MM.1S (cell line): ENCODE results near the gene PRSS56.

Experiments
- DNase-seq: peaks from one replicate; pipeline ENCODE4 v3.0.0-alpha.2; 2015
- H2AFZ ChIP-seq: fragments of 300-600 bp; sonication (generic); 2 replicates; pipeline ENCODE4 v1.6.0; 2016; ENCODE audit warnings: antibody characterized with exemption, low read length
- H3F3A ChIP-seq: fragments of 300-600 bp; sonication (generic); 2 replicates; pipeline ENCODE4 v1.6.1; 2016; ENCODE audit warnings: mild to moderate bottlenecking, antibody characterized with exemption, low read length, moderate library complexity, mixed read lengths; ENCODE audit not compliant: insufficient read depth
- H3K27ac ChIP-seq: fragments of 300-600 bp; sonication (generic); 2 replicates; pipeline ENCODE4 v1.5.1; 2016; ENCODE audit warnings: mild to moderate bottlenecking, low read length
- H3K27me3 ChIP-seq: fragments of 300-600 bp; sonication (generic); replicated peaks from 2 replicates; pipeline ENCODE4 v1.6.0; 2016; ENCODE audit warnings: low read length; ENCODE audit not compliant: insufficient read depth
- H3K36me3 ChIP-seq: fragments of 300-600 bp; sonication (generic); replicated peaks from 2 replicates; pipeline ENCODE4 v1.6.1; 2016; ENCODE audit warnings: mild to moderate bottlenecking, low read length, mixed read lengths; ENCODE audit not compliant: insufficient read depth
- H3K4me1 ChIP-seq: fragments of 300-600 bp; sonication (generic); 2 replicates; pipeline ENCODE4 v1.6.1; 2016; ENCODE audit warnings: low read length, mixed read lengths
- H3K4me2 ChIP-seq: fragments of 300-600 bp; sonication (generic); 2 replicates; pipeline ENCODE4 v1.6.0; 2016; ENCODE audit warnings: low read depth, low read length
- H3K4me3 ChIP-seq: fragments of 300-600 bp; sonication (generic); 2 replicates; pipeline ENCODE4 v1.5.1; 2016; ENCODE audit warnings: low read length, mixed read lengths
- H3K79me2 ChIP-seq: fragments of 300-600 bp; sonication (generic); 2 replicates; pipeline ENCODE4 v1.6.1; 2016; ENCODE audit warnings: mixed run types, low read length, mixed read lengths
- H3K9ac ChIP-seq: fragments of 300-600 bp; sonication (generic); 2 replicates; pipeline ENCODE4 v1.6.1; 2016; ENCODE audit warnings: low read length, mixed read lengths
- H3K9me2 ChIP-seq: fragments of 300-600 bp; sonication (generic); replicated peaks from 2 replicates; pipeline ENCODE4 v1.6.1; 2016; ENCODE audit warnings: mild to moderate bottlenecking, low read length, mixed read lengths; ENCODE audit not compliant: insufficient read depth
- H3K9me3 ChIP-seq: fragments of 300-600 bp; sonication (generic); replicated peaks from 2 replicates; pipeline ENCODE4 v1.6.1; 2016; ENCODE audit warnings: mild to moderate bottlenecking, low read length, mixed read lengths; ENCODE audit not compliant: insufficient read depth
- H4K20me1 ChIP-seq: fragments of 300-600 bp; sonication (generic); 2 replicates; pipeline ENCODE4 v1.6.1; 2016; ENCODE audit warnings: mild to moderate bottlenecking, low read length, moderate library complexity, mixed read lengths; ENCODE audit not compliant: insufficient read depth
- CTCF ChIP-seq: fragments of 300-600 bp; sonication (generic); IDR thresholded peaks from 2 replicates; pipeline ENCODE4 v1.5.1; 2016; ENCODE audit warnings: antibody characterized with exemption, low read length, mixed read lengths
- EZH2 ChIP-seq: fragments of 300-600 bp; sonication (generic); optimal IDR thresholded peaks from 2 replicates; pipeline ENCODE3; 2017; ENCODE audit warnings: low read depth, mild to moderate bottlenecking, antibody characterized with exemption, low read length, mixed read lengths
- EZH2phosphoT487 ChIP-seq: fragments of 300-600 bp; sonication (generic); IDR thresholded peaks from 2 replicates; pipeline ENCODE4 v1.6.1; 2018; ENCODE audit warnings: antibody characterized with exemption, low read length

Gene PRSS56

GRCh38 chr2:232505856-232506255 is 14.3 kb upstream of the PRSS56 start:
- Histone ChIP-seq H3K4me2 (no peak overlapping the region), H3K4me1 (no peaks in the 10 kb centered on the region), H4K20me1 (no peaks in the 10 kb centered on the region), H3K79me2 (no peaks in the 10 kb centered on the region), H3K36me3 (no peaks in the 10 kb centered on the region), H3K9me2 (no peaks in the 10 kb centered on the region), H3F3A (no peaks in the 10 kb centered on the region), H3K4me3 (no peak overlapping the region), H3K9ac (no peak overlapping the region), H3K27me3 (peaks cover 43% of the 10 kb centered on the region), H2AFZ (no peak overlapping the region), H3K9me3 (no peaks in the 10 kb centered on the region), H3K27ac (no peak overlapping the region)
- no peak for DNase-seq
- TF ChIP-seq EZH2: no peak
- TF ChIP-seq EZH2phosphoT487: no peak
- no peak for TF ChIP-seq CTCF

GRCh38 chr2:232506709-232507108 is 13.5 kb upstream of the PRSS56 start:
- H3K4me3 ChIP-seq: no peak overlapping the region
- TF ChIP-seq CTCF: no peak
- no peak for TF ChIP-seq EZH2
- TF ChIP-seq EZH2phosphoT487: no peak
- DNase-seq: no peak
- H3K36me3 ChIP-seq: no peaks in the 10 kb centered on the region
- H3K9me2 ChIP-seq: no peaks in the 10 kb centered on the region
- no peak overlapping the region for H3K4me2 ChIP-seq
- no peak overlapping the region for H3K9ac ChIP-seq
- no peak overlapping the region for H3K27ac ChIP-seq
- H3K79me2 ChIP-seq: no peaks in the 10 kb centered on the region
- no peak overlapping the region for H2AFZ ChIP-seq
- no peaks in the 10 kb centered on the region for H3K4me1 ChIP-seq
- no peaks in the 10 kb centered on the region for H3K9me3 ChIP-seq
- peaks cover 43% of the 10 kb centered on the region for H3K27me3 ChIP-seq
- no peaks in the 10 kb centered on the region for H3F3A ChIP-seq
- no peaks in the 10 kb centered on the region for H4K20me1 ChIP-seq

GRCh38 chr2:232508251-232508650 is 11.9 kb upstream of the PRSS56 start:
- no peak overlapping the region for H2AFZ ChIP-seq
- H3K4me2 ChIP-seq: no peak overlapping the region

More at GRCh38 chr2:232508251-232508650, 11.9 kb upstream of the PRSS56 start:
- H3F3A ChIP-seq: no peaks in the 10 kb centered on the region
- no peaks in the 10 kb centered on the region for H3K79me2 ChIP-seq
- peaks cover 34% of the 10 kb centered on the region for H3K27me3 ChIP-seq
- H3K4me3 ChIP-seq: no peak overlapping the region
- no peak overlapping the region for H3K9ac ChIP-seq
- no peaks in the 10 kb centered on the region for H3K9me2 ChIP-seq
- H3K4me1 ChIP-seq: no peaks in the 10 kb centered on the region
- no peak for DNase-seq
- no peak for TF ChIP-seq EZH2phosphoT487
- TF ChIP-seq EZH2: no peak
- no peak for TF ChIP-seq CTCF
- H3K9me3 ChIP-seq: no peaks in the 10 kb centered on the region
- H4K20me1 ChIP-seq: no peaks in the 10 kb centered on the region
- no peaks in the 10 kb centered on the region for H3K36me3 ChIP-seq
- H3K27ac ChIP-seq: no peak overlapping the region
